H9 (cell line): ENCODE data around the gene WWC1. TPM values are rescaled to one million over a fixed set of nuclear protein-coding genes. Genes with fewer than 3 reads are reported as not detected.

ENCODE experiments used
- DNase-seq: peaks from one replicate; pipeline ENCODE4 v3.0.0-alpha.2; 2017
- H2AFZ ChIP-seq: one replicate; pipeline ENCODE4 v1.6.1; 2013; ENCODE audit warnings: mild to moderate bottlenecking, low read length, control low read depth, moderate library complexity
- H2AK5ac ChIP-seq: 2 replicates; pipeline ENCODE4 v1.6.1; 2013; ENCODE audit warnings: low read length, control low read depth, mixed read lengths; ENCODE audit not compliant: insufficient read length
- H2BK120ac ChIP-seq: one replicate; pipeline ENCODE4 v1.6.1; 2013; ENCODE audit warnings: low read depth, mild to moderate bottlenecking, low read length, control low read depth, inconsistent platforms; ENCODE audit not compliant: poor library complexity, severe bottlenecking
- H2BK12ac ChIP-seq: 2 replicates; pipeline ENCODE4 v1.6.1; 2013; ENCODE audit warnings: low read length, control low read depth, mixed read lengths, low read depth; ENCODE audit not compliant: insufficient read length
- H2BK15ac ChIP-seq: 2 replicates; pipeline ENCODE4 v1.6.1; 2013; ENCODE audit warnings: low read depth, low read length, control low read depth
- H2BK20ac ChIP-seq: one replicate; pipeline ENCODE4 v1.6.1; 2013; ENCODE audit warnings: low read depth, mild to moderate bottlenecking, low read length, control low read depth, inconsistent platforms; ENCODE audit not compliant: poor library complexity, severe bottlenecking
- H2BK5ac ChIP-seq: 2 replicates; pipeline ENCODE4 v1.6.1; 2013; ENCODE audit warnings: low read length, control low read depth, mixed read lengths; ENCODE audit not compliant: insufficient read length
- H3K14ac ChIP-seq: 2 replicates; pipeline ENCODE4 v1.6.1; 2013; ENCODE audit warnings: low read length, control low read depth; ENCODE audit not compliant: insufficient read depth
- H3K18ac ChIP-seq: 2 replicates; pipeline ENCODE4 v1.6.1; 2013; ENCODE audit warnings: low read depth, mild to moderate bottlenecking, mixed read lengths, low read length, control low read depth; ENCODE audit not compliant: insufficient read length
- H3K23ac ChIP-seq: 2 replicates; pipeline ENCODE4 v1.6.1; 2013; ENCODE audit warnings: low read length, control low read depth, mixed read lengths, low read depth; ENCODE audit not compliant: insufficient read length
- H3K23me2 ChIP-seq: 2 replicates; pipeline ENCODE4 v1.6.1; 2013; ENCODE audit warnings: low read depth, mild to moderate bottlenecking, mixed read lengths, low read length, control low read depth; ENCODE audit not compliant: insufficient read length, poor library complexity, severe bottlenecking
- H3K27ac ChIP-seq: 2 replicates; pipeline ENCODE4 v1.5.1; 2013; ENCODE audit warnings: low read length, control low read depth, mixed read lengths, low read depth; ENCODE audit not compliant: insufficient read length
- H3K27me3 ChIP-seq: 2 replicates; pipeline ENCODE4 v1.6.1; 2013; ENCODE audit warnings: low read length, control low read depth, inconsistent platforms; ENCODE audit not compliant: insufficient read depth
- H3K4ac ChIP-seq: 2 replicates; pipeline ENCODE4 v1.6.1; 2013; ENCODE audit warnings: low read depth, mild to moderate bottlenecking, control low read depth, inconsistent platforms, low read length, moderate library complexity
- H3K4me1 ChIP-seq: 2 replicates; pipeline ENCODE4 v1.6.1; 2013; ENCODE audit warnings: low read length, control low read depth, inconsistent platforms; ENCODE audit not compliant: insufficient read depth
- H3K4me2 ChIP-seq: 2 replicates; pipeline ENCODE4 v1.6.1; 2013; ENCODE audit warnings: low read length, control low read depth, mixed read lengths; ENCODE audit not compliant: insufficient read length, insufficient read depth
- H3K56ac ChIP-seq: 2 replicates; pipeline ENCODE4 v1.6.1; 2013; ENCODE audit warnings: low read depth, mild to moderate bottlenecking, mixed read lengths, low read length, control low read depth; ENCODE audit not compliant: insufficient read length
- H3K79me1 ChIP-seq: 2 replicates; pipeline ENCODE4 v1.6.1; 2013; ENCODE audit warnings: low read depth, mild to moderate bottlenecking, moderate library complexity, low read length, control low read depth, inconsistent platforms; ENCODE audit not compliant: insufficient read depth, poor library complexity, severe bottlenecking
- H3K79me2 ChIP-seq: 2 replicates; pipeline ENCODE4 v1.6.1; 2013; ENCODE audit warnings: low read length, control low read depth, inconsistent platforms; ENCODE audit not compliant: insufficient read depth
- H3K9ac ChIP-seq: 2 replicates; pipeline ENCODE4 v1.6.1; 2013; ENCODE audit warnings: low read length, control low read depth, mixed read lengths; ENCODE audit not compliant: insufficient read length; ENCODE audit errors: extremely low read depth
- H3K9me3 ChIP-seq: one replicate; pipeline ENCODE4 v1.6.1; 2013; ENCODE audit warnings: low read depth, low read length, inconsistent platforms; ENCODE audit not compliant: control insufficient read depth
- H3T11ph ChIP-seq: one replicate; pipeline ENCODE4 v1.6.1; 2013; ENCODE audit warnings: mild to moderate bottlenecking, low read length, control low read depth, inconsistent platforms
- H4K20me1 ChIP-seq: one replicate; pipeline ENCODE4 v1.6.1; 2013; ENCODE audit not compliant: control insufficient read depth, insufficient read length, insufficient read depth
- H4K5ac ChIP-seq: 2 replicates; pipeline ENCODE4 v1.6.1; 2013; ENCODE audit warnings: low read depth, mild to moderate bottlenecking, mixed read lengths, low read length, control low read depth; ENCODE audit not compliant: insufficient read length
- H4K8ac ChIP-seq: replicated peaks from 2 replicates; pipeline ENCODE4 v1.6.1; 2013; ENCODE audit warnings: low read length, control low read depth, mixed read lengths, low read depth; ENCODE audit not compliant: insufficient read length
- H4K91ac ChIP-seq: 2 replicates; pipeline ENCODE4 v1.6.1; 2013; ENCODE audit warnings: low read depth, mild to moderate bottlenecking, moderate library complexity, mixed read lengths, low read length, control low read depth; ENCODE audit not compliant: insufficient read length
- H3K27ac Mint-ChIP-seq, 3 experiments: 2 replicates in 2 of 3; 3 replicates in 1 of 3; pipeline ENCODE4 v1.8.0; 2020 to 2021; ENCODE audit warnings: mixed read lengths in 3 of 3, mild to moderate bottlenecking in 1 of 3, moderate library complexity in 1 of 3
- H3K27me3 Mint-ChIP-seq: 2 replicates; pipeline ENCODE4 v1.8.0; 2021; ENCODE audit warnings: low read depth, mild to moderate bottlenecking, moderate library complexity, mixed read lengths
- H3K36me3 Mint-ChIP-seq, 3 experiments: 2 replicates in 2 of 3; 3 replicates in 1 of 3; pipeline ENCODE4 v1.8.0; 2020 to 2021; ENCODE audit warnings: low read depth in 3 of 3, mixed read lengths in 3 of 3; ENCODE audit not compliant: insufficient read depth in 1 of 3
- H3K4me1 Mint-ChIP-seq, 2 experiments: 2 replicates each; pipeline ENCODE4 v1.8.0; 2020; ENCODE audit warnings: mixed read lengths in 2 of 2
- H3K4me3 Mint-ChIP-seq, 2 experiments: 2 replicates in 1 of 2; 3 replicates in 1 of 2; pipeline ENCODE4 v1.8.0; 2020 to 2021; ENCODE audit warnings: mild to moderate bottlenecking in 2 of 2, mixed read lengths in 2 of 2, moderate library complexity in 1 of 2
- H3K9me3 Mint-ChIP-seq, 2 experiments: 2 replicates in 1 of 2; 3 replicates in 1 of 2; pipeline ENCODE4 v1.8.0; 2020; ENCODE audit warnings: mild to moderate bottlenecking in 2 of 2, mixed read lengths in 2 of 2, moderate library complexity in 1 of 2
- CTCF ChIP-seq: fragments of 200-600 bp; sonication (generic); conservative IDR thresholded peaks from 3 replicates; pipeline ENCODE4 v1.8.0; 2021; ENCODE audit warnings: antibody characterized with exemption, mild to moderate bottlenecking
- WGBS: extraction: QIAGEN DNeasy Blood & Tissue Kit; methylation state at CpG from one replicate; pipeline ENCODE4 v1.1.7; 2013; ENCODE audit warnings: missing lambda C conversion rate, low lambda C conversion rate, mixed read lengths; ENCODE audit not compliant: insufficient read length; ENCODE audit errors: extremely low coverage; 5-methylcytosine and 5-hydroxymethylcytosine counted together
- total RNA-seq: library from RNA; stranded (reverse); gene quantifications from 2 replicates; pipeline ENCODE4 v1.2.1, GENCODE V29; 2021

WWC1 gene
- total RNA-seq, 1 experiment from 2014 or later: 28.2 TPM

- H3K4me3 Mint-ChIP-seq: no peak overlapping the region; a peak in 1 of 5 replicates
- no peak overlapping the region for H3K18ac ChIP-seq
- H3K79me2 ChIP-seq: no peaks in the 10 kb centered on the region
- H3K56ac ChIP-seq: no peak overlapping the region
- TF ChIP-seq CTCF: no peak
- H3K4ac ChIP-seq: no peak overlapping the region
- no peaks in the 10 kb centered on the region for H3K27me3 Mint-ChIP-seq
- no peak overlapping the region for H3K23ac ChIP-seq
- no peak overlapping the region for H3T11ph ChIP-seq
- H4K5ac ChIP-seq: no peak overlapping the region
- H4K91ac ChIP-seq: no peak overlapping the region
- H3K23me2 ChIP-seq: no peaks in the 10 kb centered on the region
- H2AFZ ChIP-seq: no peak overlapping the region
- no peak overlapping the region for H2BK20ac ChIP-seq
- no peak overlapping the region for H2BK5ac ChIP-seq
- no peak overlapping the region for H2BK12ac ChIP-seq
- peaks cover 41 to 48% of the 10 kb centered on the region in 2 experiments for H3K4me1 Mint-ChIP-seq
- no peaks in the 10 kb centered on the region for H3K79me1 ChIP-seq
- no peak overlapping the region for H2BK15ac ChIP-seq
- no peaks in the 10 kb centered on the region for H4K20me1 ChIP-seq
- no peak overlapping the region for H3K4me2 ChIP-seq
- peak overlapping the region in 2 of 3 experiments; percentile 76 to 83; a peak in 2 of 7 replicates for H3K27ac Mint-ChIP-seq
- H3K9me3 ChIP-seq: no peaks in the 10 kb centered on the region
- H3K9ac ChIP-seq: no peak overlapping the region
- WGBS: no CpG with 5 or more reads among the region's 3 CpGs
- no peak overlapping the region for H2BK120ac ChIP-seq
- H3K27me3 ChIP-seq: no peaks in the 10 kb centered on the region
- no peak overlapping the region for H2AK5ac ChIP-seq
- no peak overlapping the region for H3K27ac ChIP-seq
- peaks cover 0 to 7% (median 2%) of the 10 kb centered on the region in 3 experiments; a peak in 4 of 7 replicates for H3K36me3 Mint-ChIP-seq
- H3K4me1 ChIP-seq: peaks cover 3% of the 10 kb centered on the region; the same call in 1 of the 2 replicates
- no peak overlapping the region for H3K14ac ChIP-seq
- H3K9me3 Mint-ChIP-seq: no peaks in the 10 kb centered on the region
- H4K8ac ChIP-seq: no peak overlapping the region
- DNase-seq: no peak
These were observed 74.7 kb downstream of the WWC1 start for GRCh38 chr5:168366116-168366515.
